Activated CD8-positive, alpha-beta memory T cell treated with anti-CD3 and anti-CD28 coated beads, Interleukin-2, amount 50 U/mL, for 1 hour (primary cell): ENCODE measurements around the gene ADRA1B.
"Not testable (repeated sequence)": the region's sequence is repeated elsewhere in the genome, so short reads cannot be mapped to it uniquely, and the experiment has no call there.

Source experiments
- DNase-seq: peaks from one replicate; pipeline ENCODE4 v3.0.0-alpha.2; 2020; ENCODE audit errors: extremely low read depth

Gene ADRA1B

GRCh38 chr5:159965838-159966128 lies 49.5 kb downstream of the ADRA1B start:
- DNase-seq, result not testable (repeated sequence)

GRCh38 chr5:159969966-159970365 lies 53.7 kb downstream of the ADRA1B start:
- DNase-seq, result no peak

- no peak for DNase-seq
Observed at GRCh38 chr5:159971038-159971437, 54.8 kb downstream of the ADRA1B start.

- no peak for DNase-seq
Observed at GRCh38 chr5:159971514-159971913, 55.2 kb downstream of the ADRA1B start.

GRCh38 chr5:159971931-159972461 lies 55.7 kb downstream of the ADRA1B start:
- DNase-seq, result no peak

- no peak for DNase-seq
Observed at GRCh38 chr5:159972538-159973362, 56.5 kb downstream of the ADRA1B start.

- no peak for DNase-seq
Observed at GRCh38 chr5:159975462-159976019, 59.3 kb downstream of the ADRA1B start.

- DNase-seq, result no peak
Observed at GRCh38 chr5:159976921-159977320, 60.6 kb downstream of the ADRA1B start.

GRCh38 chr5:159978358-159978757 lies 62.1 kb downstream of the ADRA1B start:
- no peak for DNase-seq

- DNase-seq, result no peak
Observed at GRCh38 chr5:159982421-159983173, 66.3 kb downstream of the ADRA1B start.

- DNase-seq, result peak; percentile 40
Observed at GRCh38 chr5:159987031-159987674, 70.9 kb downstream of the ADRA1B start.

- DNase-seq, result no peak
Observed at GRCh38 chr5:159990506-159990905, 74.2 kb downstream of the ADRA1B start.

GRCh38 chr5:159992566-159992965 lies 76.3 kb downstream of the ADRA1B start:
- DNase-seq, result no peak

- no peak for DNase-seq
Observed at GRCh38 chr5:159993194-159993593, 76.9 kb downstream of the ADRA1B start.

GRCh38 chr5:159995907-159996306 lies 79.6 kb downstream of the ADRA1B start:
- no peak for DNase-seq

- DNase-seq, result no peak
Observed at GRCh38 chr5:160001457-160001856, 85.2 kb downstream of the ADRA1B start.

GRCh38 chr5:160007514-160007913 lies 91.2 kb downstream of the ADRA1B start:
- no peak for DNase-seq

GRCh38 chr5:160008529-160008876 lies 92.2 kb downstream of the ADRA1B start:
- DNase-seq, result not testable (repeated sequence)

- peak; percentile 96 for DNase-seq
Observed at GRCh38 chr5:160008877-160009590, 92.8 kb downstream of the ADRA1B start, which contains the start of gene TTC1. TSS of gene TTC1 (plus strand) at chr5:160009139. CDS start at chr5:160010529, 1,390 bp downstream.

- no peak for DNase-seq
Observed at GRCh38 chr5:160009591-160009989, 93.3 kb downstream of the ADRA1B start.

- no peak for DNase-seq
Observed at GRCh38 chr5:160011471-160011870, 95.2 kb downstream of the ADRA1B start.
